Adrenal gland (tissue), 5 donors: ENCODE measurements around the gene RCCD1.

Experiments used
- POLR2A ChIP-seq, 2 donors: fragments of 450-650 bp; IDR thresholded peaks; one replicate each; pipeline ENCODE4 v1.6.1; 2017; ENCODE audit warnings: antibody characterized with exemption in 2 of 2, mild to moderate bottlenecking in 2 of 2, moderate library complexity in 1 of 2
- TF ChIP-seq, protein P1 (sequence below), 6 experiments: fragments of 450-650 bp in 4 of 6; fragments of 200-600 bp in 2 of 6; sonication (generic) in 1 of 6; IDR thresholded peaks; 1 replicate in 5 of 6; 2 replicates in 1 of 6; pipeline versions ENCODE4 v1.5.1 to v1.8.0; 2016 to 2021; ENCODE audit warnings: antibody characterized with exemption in 6 of 6, mild to moderate bottlenecking in 2 of 6, moderate library complexity in 1 of 6
- donor health status: DM: no; HTN: no; CAD: no.

GRCh38 chr15:90955624-90956273 lies 1.1 kb downstream of the RCCD1 start:
- TF ChIP-seq, protein P1, sequence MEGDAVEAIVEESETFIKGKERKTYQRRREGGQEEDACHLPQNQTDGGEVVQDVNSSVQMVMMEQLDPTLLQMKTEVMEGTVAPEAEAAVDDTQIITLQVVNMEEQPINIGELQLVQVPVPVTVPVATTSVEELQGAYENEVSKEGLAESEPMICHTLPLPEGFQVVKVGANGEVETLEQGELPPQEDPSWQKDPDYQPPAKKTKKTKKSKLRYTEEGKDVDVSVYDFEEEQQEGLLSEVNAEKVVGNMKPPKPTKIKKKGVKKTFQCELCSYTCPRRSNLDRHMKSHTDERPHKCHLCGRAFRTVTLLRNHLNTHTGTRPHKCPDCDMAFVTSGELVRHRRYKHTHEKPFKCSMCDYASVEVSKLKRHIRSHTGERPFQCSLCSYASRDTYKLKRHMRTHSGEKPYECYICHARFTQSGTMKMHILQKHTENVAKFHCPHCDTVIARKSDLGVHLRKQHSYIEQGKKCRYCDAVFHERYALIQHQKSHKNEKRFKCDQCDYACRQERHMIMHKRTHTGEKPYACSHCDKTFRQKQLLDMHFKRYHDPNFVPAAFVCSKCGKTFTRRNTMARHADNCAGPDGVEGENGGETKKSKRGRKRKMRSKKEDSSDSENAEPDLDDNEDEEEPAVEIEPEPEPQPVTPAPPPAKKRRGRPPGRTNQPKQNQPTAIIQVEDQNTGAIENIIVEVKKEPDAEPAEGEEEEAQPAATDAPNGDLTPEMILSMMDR (IDR thresholded peaks at IDR 0.05): no peak
- no peak for TF ChIP-seq POLR2A (IDR thresholded peaks at IDR 0.05)
